SH-SY5Y (cell line): ENCODE results near the gene FIGN.

Source experiments
- GATA2 ChIP-seq: IDR thresholded peaks from 2 replicates; pipeline ENCODE4 v1.6.1; 2011; ENCODE audit warnings: mild to moderate bottlenecking, low read depth, low read length
- GATA3 ChIP-seq: IDR thresholded peaks from 2 replicates; pipeline ENCODE4 v1.6.1; 2011; ENCODE audit warnings: low read depth, mild to moderate bottlenecking, low read length, moderate library complexity

DNA sequence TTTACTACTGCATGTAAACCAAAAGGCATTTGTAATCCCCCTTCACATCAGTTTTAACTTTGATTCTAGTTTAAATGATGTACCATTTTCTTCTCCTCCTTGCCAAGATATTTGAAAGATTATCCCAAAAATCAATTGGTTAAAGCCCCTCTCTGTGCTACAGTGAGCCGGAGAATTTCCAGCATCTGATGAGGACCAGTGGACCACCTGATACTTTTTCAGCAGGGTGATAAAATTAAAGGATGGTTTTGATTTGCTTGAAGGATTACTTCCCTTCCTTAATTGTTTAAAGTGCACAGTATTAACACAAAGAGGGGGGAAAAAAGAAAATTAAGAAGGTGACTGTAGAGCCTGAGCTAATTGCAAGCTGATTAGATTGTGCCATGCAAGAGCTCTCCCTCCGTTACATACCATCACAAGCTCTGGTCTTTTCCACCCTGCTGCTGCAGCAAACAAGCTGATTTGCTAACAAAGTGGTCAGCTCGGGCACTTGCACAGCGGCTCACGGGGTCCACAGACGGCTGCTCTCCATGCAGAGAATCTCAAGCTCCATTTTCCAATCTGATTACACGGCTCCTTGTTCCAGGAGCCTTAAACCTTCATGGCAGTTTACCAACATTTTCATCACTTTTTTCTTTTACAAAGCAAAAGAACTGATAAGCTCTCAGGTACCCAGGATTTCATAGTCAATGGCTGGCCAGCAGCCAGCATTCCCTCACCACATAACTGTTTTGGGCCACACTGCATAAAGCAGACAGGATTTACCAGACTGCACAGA, 22.1 kb downstream of the FIGN start:
- TF ChIP-seq GATA3 (no peak), GATA2 (peak; percentile 43; the same call in 1 of the 2 replicates)
